ENCODE measurements around the gene PLXDC2. TPM values are rescaled to one million over a fixed set of nuclear protein-coding genes. Genes with fewer than 3 reads are reported as not detected.

Gene PLXDC2
- total and polyA plus RNA-seq, 3 experiments from 2014 or later: 0.15 to 1.5 (median 0.38) TPM

DNA sequence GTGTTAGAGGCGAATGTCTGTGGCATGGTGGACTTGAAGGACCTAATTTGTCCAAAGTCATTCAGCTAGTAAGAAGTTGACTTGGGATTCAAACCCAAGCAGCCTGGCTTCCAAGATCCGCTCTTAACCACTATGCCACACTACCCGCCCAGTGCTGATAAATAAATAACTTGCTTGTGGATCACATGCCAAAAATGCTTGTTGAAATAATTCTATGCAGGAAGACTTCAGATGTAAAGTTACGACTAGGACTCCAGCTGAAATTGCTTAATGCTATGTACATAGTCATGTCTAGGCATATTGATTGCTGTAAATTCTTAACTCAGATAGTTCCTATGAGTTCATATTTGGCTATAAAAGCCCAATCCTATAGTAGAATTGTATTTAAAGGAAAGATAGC, 76.0 kb downstream of the PLXDC2 start:
- H3K4me3 Mint-ChIP-seq: no peak overlapping the region
- Histone ChIP-seq H3K9me3 (ENCODE audit: low read length) (no peaks in the 10 kb centered on the region), H3K4me3 (ENCODE audit: low read length) (no peak overlapping the region), H3K27ac (ENCODE audit: low read depth, low read length) (no peak overlapping the region), H3K4me1 (ENCODE audit: insufficient read depth, low read length) (no peaks in the 10 kb centered on the region), H3K36me3 (ENCODE audit: insufficient read depth, low read length) (no peaks in the 10 kb centered on the region), H3K27me3 (ENCODE audit: insufficient read depth, low read length, poor library complexity, severe bottlenecking) (no peaks in the 10 kb centered on the region)
- no peak for DNase-seq
- CTCF ChIA-PET: no interaction called here
- no peak overlapping the region for H3K27ac Mint-ChIP-seq
- peaks cover 2 to 13% (median 7%) of the 10 kb centered on the region in 5 donors for H3K9me3 Mint-ChIP-seq
- POLR2A ChIA-PET: no interaction called here
- H3K27me3 Mint-ChIP-seq: no peaks in the 10 kb centered on the region
- no peaks in the 10 kb centered on the region for H3K36me3 Mint-ChIP-seq
- no peaks in the 10 kb centered on the region for H3K4me1 Mint-ChIP-seq

DNA sequence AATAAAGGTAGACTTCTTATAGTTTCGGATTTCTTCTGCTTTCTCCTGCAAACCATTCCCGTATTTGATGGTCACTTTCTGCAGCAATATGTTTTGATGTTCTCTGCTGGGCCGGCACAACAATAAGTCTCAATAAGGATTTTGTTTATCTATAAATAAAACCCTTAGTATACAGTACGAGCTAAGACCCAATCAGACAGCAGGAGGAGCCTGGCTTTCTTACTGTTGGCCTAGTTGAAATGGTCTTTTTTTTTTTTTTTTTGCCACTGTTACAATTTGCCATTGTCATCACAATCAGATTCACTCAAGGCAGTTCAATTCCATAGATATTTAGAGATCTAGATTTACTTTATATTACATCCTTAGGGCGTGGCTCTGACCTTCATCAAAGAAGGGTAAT, 76.4 kb downstream of the PLXDC2 start:
- H3K4me1 Mint-ChIP-seq: no peaks in the 10 kb centered on the region
- no peaks in the 10 kb centered on the region for H3K36me3 ChIP-seq (ENCODE audit: insufficient read depth, low read length)
- no peaks in the 10 kb centered on the region for H3K27me3 ChIP-seq (ENCODE audit: insufficient read depth, low read length, poor library complexity, severe bottlenecking)
- H3K27ac Mint-ChIP-seq: no peak overlapping the region
- ChIA-PET POLR2A (no interaction called here), CTCF (no interaction called here)
- H3K4me3 ChIP-seq (ENCODE audit: low read length): no peak overlapping the region
- no peak overlapping the region for H3K4me3 Mint-ChIP-seq
- no peaks in the 10 kb centered on the region for H3K4me1 ChIP-seq (ENCODE audit: insufficient read depth, low read length)
- H3K9me3 ChIP-seq (ENCODE audit: low read length): no peaks in the 10 kb centered on the region
- H3K27me3 Mint-ChIP-seq: no peaks in the 10 kb centered on the region
- no peaks in the 10 kb centered on the region for H3K36me3 Mint-ChIP-seq
- peaks cover 2 to 13% (median 7%) of the 10 kb centered on the region in 5 donors for H3K9me3 Mint-ChIP-seq
- DNase-seq: no peak
- H3K27ac ChIP-seq (ENCODE audit: low read depth, low read length): no peak overlapping the region

DNA sequence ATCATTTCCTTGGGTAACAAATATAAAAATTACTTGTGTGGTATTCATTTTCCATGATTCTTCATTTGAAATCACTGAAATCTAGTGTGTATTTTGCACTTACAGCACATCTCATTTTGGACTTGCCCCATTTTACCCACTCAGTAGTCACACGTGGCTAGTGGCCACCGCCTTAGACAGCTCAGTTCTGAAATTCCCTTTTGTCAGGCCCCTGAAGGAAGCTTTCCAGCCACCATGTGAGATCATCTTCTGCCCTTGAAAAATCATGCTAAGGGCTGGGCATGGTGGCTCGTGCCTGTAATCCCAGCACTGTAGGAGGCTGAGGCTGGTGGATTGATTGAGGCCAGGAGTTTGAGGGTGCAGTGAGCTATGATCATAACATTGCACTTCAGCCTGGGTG, 79.3 kb downstream of the PLXDC2 start:
- H3K4me1 Mint-ChIP-seq: no peaks in the 10 kb centered on the region
- DNase-seq: no peak
- no peaks in the 10 kb centered on the region for H3K4me1 ChIP-seq (ENCODE audit: insufficient read depth, low read length)
- ChIA-PET CTCF (no interaction called here), POLR2A (no interaction called here)
- no peak overlapping the region for H3K4me3 ChIP-seq (ENCODE audit: low read length)
- peaks cover 2 to 24% (median 8%) of the 10 kb centered on the region in 5 donors for H3K9me3 Mint-ChIP-seq
- H3K27me3 Mint-ChIP-seq: no peaks in the 10 kb centered on the region
- H3K9me3 ChIP-seq (ENCODE audit: low read length): no peaks in the 10 kb centered on the region
- H3K36me3 Mint-ChIP-seq: no peaks in the 10 kb centered on the region
- H3K36me3 ChIP-seq (ENCODE audit: insufficient read depth, low read length): no peaks in the 10 kb centered on the region
- H3K4me3 Mint-ChIP-seq: no peak overlapping the region
- no peak overlapping the region for H3K27ac Mint-ChIP-seq
- no peak overlapping the region for H3K27ac ChIP-seq (ENCODE audit: low read depth, low read length)
- H3K27me3 ChIP-seq (ENCODE audit: insufficient read depth, low read length, poor library complexity, severe bottlenecking): no peaks in the 10 kb centered on the region

DNA sequence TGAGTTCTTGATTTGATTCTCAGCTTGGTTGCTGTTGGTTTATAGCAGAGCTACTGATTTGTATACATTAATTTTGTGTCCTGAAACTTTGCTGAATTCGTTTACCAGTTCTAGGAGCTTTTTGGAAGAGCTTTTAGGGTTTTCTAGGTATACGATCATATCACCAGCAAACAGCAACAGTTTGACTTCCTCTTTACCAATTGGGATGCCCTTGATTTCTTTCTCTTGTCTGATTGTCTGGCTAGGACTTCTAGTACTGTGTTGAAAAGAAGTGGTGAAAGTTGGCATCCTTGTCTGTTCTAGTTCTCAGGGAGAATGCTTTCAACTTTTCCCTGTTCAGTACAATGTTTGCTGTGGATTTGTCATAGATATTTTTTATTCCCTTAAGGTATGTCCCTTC, 86.2 kb downstream of the PLXDC2 start:
- no peaks in the 10 kb centered on the region for H3K36me3 ChIP-seq (ENCODE audit: insufficient read depth, low read length)
- ChIA-PET POLR2A (no interaction called here), CTCF (no interaction called here)
- Mint-ChIP-seq H3K4me1 (no peaks in the 10 kb centered on the region), H3K36me3 (no peaks in the 10 kb centered on the region), H3K9me3 (peaks cover 2 to 26% (median 8%) of the 10 kb centered on the region in 5 donors), H3K27me3 (no peaks in the 10 kb centered on the region), H3K27ac (no peak overlapping the region), H3K4me3 (no peak overlapping the region)
- H3K4me3 ChIP-seq (ENCODE audit: low read length): no peak overlapping the region
- H3K27me3 ChIP-seq (ENCODE audit: insufficient read depth, low read length, poor library complexity, severe bottlenecking): no peaks in the 10 kb centered on the region
- no peaks in the 10 kb centered on the region for H3K4me1 ChIP-seq (ENCODE audit: insufficient read depth, low read length)
- DNase-seq: no peak
- H3K9me3 ChIP-seq (ENCODE audit: low read length): no peaks in the 10 kb centered on the region
- no peak overlapping the region for H3K27ac ChIP-seq (ENCODE audit: low read depth, low read length)

DNA sequence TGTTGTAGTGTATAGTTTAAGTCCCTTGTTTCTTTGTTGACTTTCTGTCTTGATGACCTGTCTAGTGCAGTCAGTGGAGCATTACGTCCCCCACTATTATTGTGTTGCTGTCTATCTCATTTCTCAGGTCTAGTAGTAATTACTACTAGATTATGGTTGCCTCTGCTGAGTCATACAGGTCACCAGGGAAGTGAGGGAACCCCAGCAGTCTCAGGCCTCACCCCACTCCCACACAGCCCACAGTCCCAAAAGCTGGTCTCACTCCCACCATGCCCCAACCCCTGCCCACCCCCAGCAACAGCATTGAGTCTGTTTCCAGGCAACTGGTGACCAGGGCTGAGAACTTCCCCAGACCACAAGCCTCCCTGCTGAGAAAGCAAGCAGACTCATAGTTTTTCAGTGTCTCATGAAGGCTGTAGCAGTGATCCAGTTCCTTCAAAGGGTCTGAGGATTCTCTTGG, 88.0 kb downstream of the PLXDC2 start:
- Histone ChIP-seq H3K27me3 (ENCODE audit: insufficient read depth, low read length, poor library complexity, severe bottlenecking) (no peaks in the 10 kb centered on the region), H3K27ac (ENCODE audit: low read depth, low read length) (no peak overlapping the region), H3K9me3 (ENCODE audit: low read length) (no peaks in the 10 kb centered on the region), H3K4me1 (ENCODE audit: insufficient read depth, low read length) (no peaks in the 10 kb centered on the region), H3K4me3 (ENCODE audit: low read length) (no peak overlapping the region), H3K36me3 (ENCODE audit: insufficient read depth, low read length) (no peaks in the 10 kb centered on the region)
- Mint-ChIP-seq H3K27me3 (no peaks in the 10 kb centered on the region), H3K27ac (no peak overlapping the region), H3K9me3 (peaks cover 2 to 25% (median 4%) of the 10 kb centered on the region in 5 donors), H3K4me1 (no peaks in the 10 kb centered on the region), H3K36me3 (no peaks in the 10 kb centered on the region), H3K4me3 (no peak overlapping the region)
- ChIA-PET CTCF (no interaction called here), POLR2A (no interaction called here)
- no peak for DNase-seq

DNA sequence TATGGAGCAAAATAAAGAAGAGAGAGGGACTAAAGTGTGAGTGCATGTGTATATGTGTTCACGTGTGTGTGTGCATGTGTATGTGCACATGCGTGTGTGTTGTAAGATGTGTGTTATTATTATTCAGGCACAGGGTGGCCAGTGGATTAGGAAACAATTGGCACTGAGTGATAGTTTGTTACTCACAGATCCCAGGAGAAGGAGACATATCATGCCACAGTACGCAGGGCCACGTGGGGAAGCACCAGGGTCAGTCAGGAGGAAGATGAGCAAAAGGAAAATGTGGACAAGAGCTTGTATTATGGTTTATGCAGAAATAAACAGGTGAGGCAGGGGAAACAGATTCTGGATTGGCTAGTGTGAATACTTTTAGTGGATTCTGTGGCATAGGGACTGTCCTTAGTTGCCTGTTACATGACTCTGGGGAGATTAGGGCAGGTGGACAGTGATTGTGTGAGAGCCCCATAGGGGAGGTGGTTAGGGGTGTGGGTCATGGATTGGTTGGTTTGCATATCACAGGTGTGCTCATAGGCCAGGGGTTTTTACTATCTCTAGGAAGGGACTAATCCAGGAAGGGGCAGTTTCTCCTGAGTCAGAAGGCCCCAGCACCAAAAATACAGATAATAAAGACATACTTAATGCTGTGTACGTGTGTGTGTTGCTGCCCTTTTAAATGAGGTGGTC, 90.0 kb downstream of the PLXDC2 start:
- H3K4me1 Mint-ChIP-seq: no peaks in the 10 kb centered on the region
- H3K27me3 Mint-ChIP-seq: no peaks in the 10 kb centered on the region
- CTCF ChIA-PET: no interaction called here
- H3K36me3 Mint-ChIP-seq: no peaks in the 10 kb centered on the region
- H3K4me3 ChIP-seq (ENCODE audit: low read length): no peak overlapping the region
- H3K27me3 ChIP-seq (ENCODE audit: insufficient read depth, low read length, poor library complexity, severe bottlenecking): no peaks in the 10 kb centered on the region
- H3K27ac ChIP-seq (ENCODE audit: low read depth, low read length): no peak overlapping the region
- POLR2A ChIA-PET: no interaction called here
- H3K9me3 ChIP-seq (ENCODE audit: low read length): no peaks in the 10 kb centered on the region
- no peak overlapping the region for H3K4me3 Mint-ChIP-seq
- peaks cover 2 to 21% (median 4%) of the 10 kb centered on the region in 5 donors for H3K9me3 Mint-ChIP-seq
- H3K4me1 ChIP-seq (ENCODE audit: insufficient read depth, low read length): no peaks in the 10 kb centered on the region
- DNase-seq: no peak
- H3K36me3 ChIP-seq (ENCODE audit: insufficient read depth, low read length): no peaks in the 10 kb centered on the region
- no peak overlapping the region for H3K27ac Mint-ChIP-seq

DNA sequence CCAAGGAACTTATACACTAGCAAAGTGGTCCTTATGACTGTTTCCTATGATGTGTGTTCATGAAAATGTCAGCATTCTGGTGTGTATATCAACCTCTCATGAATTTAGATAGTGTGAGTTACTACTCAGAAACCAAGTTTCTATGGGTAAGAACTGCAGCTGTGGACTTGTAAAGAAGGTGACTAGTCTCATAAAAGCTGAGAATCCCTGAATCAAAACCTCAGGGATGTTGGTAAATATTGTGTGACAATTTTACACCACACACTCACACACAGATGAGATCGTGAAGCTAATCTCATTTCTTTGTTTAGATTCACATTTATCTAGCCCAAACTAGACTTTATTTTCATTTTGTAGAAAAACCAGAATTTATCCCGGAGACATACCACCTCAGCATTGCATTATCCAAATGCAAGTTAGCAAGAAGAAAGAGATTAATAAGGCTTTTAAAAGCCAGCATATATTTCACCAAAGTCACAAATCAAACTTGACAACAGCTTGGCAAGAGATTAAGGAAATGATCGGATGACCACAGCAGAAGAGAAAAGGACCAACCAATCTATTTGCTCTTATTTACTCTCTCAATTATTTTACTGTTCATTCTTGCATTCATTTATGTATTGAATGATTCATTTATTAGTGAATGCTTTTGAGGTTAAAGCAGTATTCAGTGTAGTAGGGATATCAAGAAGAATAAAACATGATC, 92.9 kb downstream of the PLXDC2 start:
- Histone ChIP-seq H3K27ac (ENCODE audit: low read depth, low read length) (no peak overlapping the region), H3K27me3 (ENCODE audit: insufficient read depth, low read length, poor library complexity, severe bottlenecking) (no peaks in the 10 kb centered on the region), H3K36me3 (ENCODE audit: insufficient read depth, low read length) (no peaks in the 10 kb centered on the region), H3K9me3 (ENCODE audit: low read length) (no peaks in the 10 kb centered on the region), H3K4me1 (ENCODE audit: insufficient read depth, low read length) (no peaks in the 10 kb centered on the region), H3K4me3 (ENCODE audit: low read length) (no peak overlapping the region)
- no peak for DNase-seq
- H3K36me3 Mint-ChIP-seq: no peaks in the 10 kb centered on the region
- H3K4me1 Mint-ChIP-seq: no peaks in the 10 kb centered on the region
- CTCF ChIA-PET: no interaction called here
- POLR2A ChIA-PET: no interaction called here
- no peaks in the 10 kb centered on the region for H3K27me3 Mint-ChIP-seq
- H3K27ac Mint-ChIP-seq: no peak overlapping the region
- no peak overlapping the region for H3K4me3 Mint-ChIP-seq
- peaks cover 0 to 18% (median 2%) of the 10 kb centered on the region in 5 donors for H3K9me3 Mint-ChIP-seq

DNA sequence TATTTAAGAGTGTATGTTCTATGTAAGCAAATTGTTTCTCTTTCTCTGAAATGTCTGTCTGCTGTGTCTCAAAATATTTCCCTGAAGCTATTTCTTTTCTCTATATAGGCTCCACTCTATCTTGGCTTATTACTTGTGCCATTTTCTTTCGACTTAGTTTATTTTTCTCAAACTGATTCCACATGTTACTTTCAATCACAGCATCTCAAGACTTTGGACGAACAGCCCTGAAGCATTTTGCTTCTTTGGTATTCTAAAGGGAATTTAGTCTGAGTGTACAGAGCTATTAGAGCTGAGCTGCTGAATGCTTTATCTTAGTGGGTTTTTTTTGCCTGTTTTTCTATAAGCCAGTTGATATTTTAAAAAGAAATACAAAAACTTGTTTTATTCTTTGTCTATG, 95.7 kb downstream of the PLXDC2 start:
- DNase-seq: no peak
- Histone ChIP-seq H3K4me1 (ENCODE audit: insufficient read depth, low read length) (no peaks in the 10 kb centered on the region), H3K27ac (ENCODE audit: low read depth, low read length) (no peak overlapping the region), H3K36me3 (ENCODE audit: insufficient read depth, low read length) (no peaks in the 10 kb centered on the region), H3K9me3 (ENCODE audit: low read length) (no peaks in the 10 kb centered on the region), H3K4me3 (ENCODE audit: low read length) (no peak overlapping the region), H3K27me3 (ENCODE audit: insufficient read depth, low read length, poor library complexity, severe bottlenecking) (no peaks in the 10 kb centered on the region)
- Mint-ChIP-seq H3K9me3 (peaks cover 0 to 36% (median 9%) of the 10 kb centered on the region in 5 donors), H3K27ac (no peak overlapping the region), H3K4me3 (no peak overlapping the region), H3K27me3 (no peaks in the 10 kb centered on the region), H3K36me3 (no peaks in the 10 kb centered on the region), H3K4me1 (no peaks in the 10 kb centered on the region)
- POLR2A ChIA-PET: no interaction called here
- CTCF ChIA-PET: no interaction called here
